Activated CD8-positive, alpha-beta memory T cell treated with anti-CD3 and anti-CD28 coated beads, Interleukin-2, amount 50 U/mL, for 1 hour (primary cell): ENCODE results near the gene TUBB4A.
"Not testable (repeated sequence)": the region's sequence is repeated elsewhere in the genome, so short reads cannot be mapped to it uniquely, and the experiment has no call there.

Experiments used
- DNase-seq: peaks from one replicate; pipeline ENCODE4 v3.0.0-alpha.2; 2020; ENCODE audit errors: extremely low read depth

Gene TUBB4A

GRCh38 chr19:6524311-6524710, 22.2 kb upstream of the TUBB4A start:
- no peak for DNase-seq

- DNase-seq = no peak
Observed at GRCh38 chr19:6522712-6523111, 20.6 kb upstream of the TUBB4A start.

- DNase-seq = peak; percentile 47
Observed at GRCh38 chr19:6521718-6522646, 19.9 kb upstream of the TUBB4A start.

DNA sequence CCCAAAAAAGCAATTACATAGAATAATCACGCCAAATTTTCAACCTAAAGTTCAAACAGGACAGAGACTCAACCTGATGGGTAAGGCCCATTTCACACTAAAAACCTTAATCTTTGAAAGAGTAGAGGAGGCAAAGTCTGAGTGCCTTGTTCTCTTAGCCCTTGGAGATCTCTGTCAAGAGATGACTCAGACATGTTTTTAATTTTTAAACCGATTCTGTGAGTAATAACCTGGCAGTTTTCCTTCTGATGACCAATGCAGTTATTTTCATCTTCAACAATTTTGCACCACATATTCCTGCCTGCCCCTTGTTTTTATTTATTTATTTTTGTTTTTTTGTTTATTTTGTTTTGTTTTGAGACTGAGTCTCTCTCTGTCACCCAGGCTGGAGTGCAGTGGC, 17.2 kb upstream of the TUBB4A start:
- no peak for DNase-seq

- no peak for DNase-seq
Observed at GRCh38 chr19:6518145-6518911, 16.2 kb upstream of the TUBB4A start.

DNA sequence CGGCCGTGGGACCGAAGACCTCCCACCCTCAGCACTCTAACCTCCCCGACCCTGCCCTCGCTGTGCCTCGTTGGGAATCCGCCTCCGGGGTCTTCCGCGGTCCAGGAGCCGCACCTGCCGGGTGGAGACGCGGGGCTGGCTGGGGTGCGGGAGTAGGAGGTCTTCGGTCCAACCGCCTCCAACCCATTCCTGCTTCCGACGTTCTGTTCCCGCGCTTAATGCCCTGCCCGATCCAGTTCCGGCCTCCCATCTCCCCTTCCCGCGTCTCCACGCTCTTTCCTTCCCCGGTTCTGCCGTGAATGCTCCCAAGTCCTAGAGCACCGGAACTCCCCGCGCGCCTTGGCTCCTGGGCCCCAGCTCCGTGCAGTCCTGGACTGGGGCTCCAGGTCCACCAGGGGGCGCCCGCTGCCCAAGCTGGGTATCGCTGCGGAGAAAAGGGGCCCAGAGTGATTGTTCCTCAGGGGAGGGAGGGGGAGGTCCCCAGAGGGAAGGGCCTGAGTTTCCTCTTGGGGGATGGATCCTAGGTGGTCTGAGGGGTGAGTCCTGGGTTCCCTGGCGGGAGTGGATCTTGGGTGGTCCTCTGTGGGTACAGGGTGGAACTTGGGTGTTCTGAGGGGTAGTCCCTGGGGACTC, 14.7 kb upstream of the TUBB4A start:
- peak; percentile 77 for DNase-seq

- DNase-seq = no peak
Observed at GRCh38 chr19:6516018-6516658, 14.0 kb upstream of the TUBB4A start.

DNA sequence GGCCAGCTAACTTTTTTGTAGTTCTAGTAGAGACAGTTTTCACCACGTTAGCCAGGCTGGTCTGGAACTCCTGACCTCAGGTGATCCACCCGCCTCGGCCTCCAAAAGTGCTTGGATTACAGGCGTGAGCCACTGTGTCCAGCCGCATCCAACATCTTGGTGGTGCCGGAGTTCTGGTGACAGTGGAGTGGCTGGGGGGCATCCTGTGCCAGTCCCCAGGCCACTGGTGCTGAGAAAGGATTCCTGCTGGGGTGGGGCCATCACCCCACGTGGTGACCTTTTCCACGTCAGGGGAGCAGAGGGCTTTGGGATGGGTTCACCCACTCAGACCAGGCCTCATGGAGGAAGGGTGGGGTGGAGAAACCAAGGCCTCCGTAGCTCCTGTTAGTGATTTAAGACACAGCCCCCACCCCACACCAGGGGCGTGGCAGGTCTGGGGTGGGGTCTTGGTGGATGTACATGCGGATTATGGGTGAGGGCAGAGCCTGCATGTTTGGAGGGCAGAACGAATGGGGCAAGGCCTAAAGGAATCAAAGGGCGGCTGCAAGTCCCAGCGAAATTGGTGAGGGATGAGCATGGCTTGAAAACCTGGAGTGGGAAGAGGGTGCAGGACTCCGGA, 12.9 kb upstream of the TUBB4A start:
- no peak for DNase-seq

DNA sequence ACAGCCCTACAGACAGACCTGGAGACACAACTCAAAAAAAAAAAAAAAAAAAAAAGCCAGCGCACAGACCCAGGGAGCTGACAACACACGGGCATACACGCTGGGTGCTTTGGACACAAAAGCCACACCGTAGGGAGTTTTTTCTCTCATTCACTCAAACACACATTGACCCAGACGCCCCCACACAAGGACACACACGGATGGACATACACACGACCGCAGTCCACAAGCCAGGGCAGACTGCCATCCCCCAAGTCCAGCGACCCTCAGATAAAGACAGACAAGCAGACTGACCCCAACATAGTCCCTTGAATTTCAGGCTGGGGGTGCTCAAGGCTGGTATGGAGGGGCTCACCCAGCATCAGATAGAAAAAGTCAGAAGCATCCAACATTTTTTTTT, 12.0 kb upstream of the TUBB4A start:
- DNase-seq = no peak

DNA sequence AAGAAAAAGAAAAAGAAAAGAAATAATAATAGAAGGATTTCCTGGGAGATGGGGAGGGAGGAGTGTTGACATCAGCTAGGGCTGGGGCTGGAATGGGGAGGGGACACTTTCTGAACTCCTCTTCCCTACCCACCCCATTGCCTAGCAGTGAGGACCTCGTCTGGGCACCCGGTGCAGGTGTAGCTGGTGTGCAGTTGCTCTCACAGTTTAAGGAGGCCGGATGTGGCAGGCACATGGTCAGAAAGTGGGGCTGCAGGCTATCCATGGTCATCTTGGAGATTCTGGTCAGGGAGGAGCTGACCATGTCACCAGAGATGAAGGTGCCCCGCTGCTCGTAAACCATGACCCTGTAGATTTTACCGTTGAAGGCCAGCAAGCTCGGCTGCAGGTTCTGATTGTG, 8.5 kb upstream of the TUBB4A start:
- no peak for DNase-seq

GRCh38 chr19:6509118-6509971, 7.2 kb upstream of the TUBB4A start:
- DNase-seq = no peak

DNA sequence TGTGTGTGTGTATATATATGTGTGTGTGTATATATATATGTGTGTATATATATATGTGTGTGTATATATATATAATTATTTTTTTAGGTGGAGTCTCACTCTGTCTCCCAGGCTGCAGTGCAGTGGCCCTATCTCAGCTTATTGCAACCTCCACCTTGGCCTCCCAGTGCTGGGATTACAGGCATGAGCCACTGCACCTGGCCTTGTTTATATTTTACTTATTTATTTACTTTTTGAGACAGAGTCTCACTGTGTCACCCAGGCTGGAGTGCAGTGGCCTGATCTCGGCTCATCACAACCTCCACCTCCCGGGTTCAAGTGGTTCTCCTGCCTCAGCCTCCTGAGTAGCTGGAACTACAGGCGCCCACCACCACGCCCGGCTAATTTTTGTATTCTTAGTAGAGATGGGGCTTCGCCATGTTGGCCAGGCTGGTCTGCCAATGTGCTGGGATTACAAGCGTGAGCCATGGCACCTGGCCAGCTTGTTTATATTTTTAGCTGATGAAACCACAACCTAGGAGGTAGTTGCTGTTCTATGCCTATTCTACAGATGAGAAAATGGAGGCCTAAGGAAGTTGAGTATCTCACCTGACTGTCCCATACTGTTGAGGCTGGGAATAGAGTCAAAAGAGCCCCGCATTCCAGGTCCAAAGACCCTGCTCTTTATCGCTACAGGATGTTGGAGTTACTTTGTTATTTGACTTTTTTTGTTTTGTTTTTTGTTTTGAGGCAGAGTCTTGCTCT, 6.1 kb upstream of the TUBB4A start:
- not testable (repeated sequence) for DNase-seq

GRCh38 chr19:6503407-6504201, 1.5 kb upstream of the TUBB4A start:
- DNase-seq = no peak

DNA sequence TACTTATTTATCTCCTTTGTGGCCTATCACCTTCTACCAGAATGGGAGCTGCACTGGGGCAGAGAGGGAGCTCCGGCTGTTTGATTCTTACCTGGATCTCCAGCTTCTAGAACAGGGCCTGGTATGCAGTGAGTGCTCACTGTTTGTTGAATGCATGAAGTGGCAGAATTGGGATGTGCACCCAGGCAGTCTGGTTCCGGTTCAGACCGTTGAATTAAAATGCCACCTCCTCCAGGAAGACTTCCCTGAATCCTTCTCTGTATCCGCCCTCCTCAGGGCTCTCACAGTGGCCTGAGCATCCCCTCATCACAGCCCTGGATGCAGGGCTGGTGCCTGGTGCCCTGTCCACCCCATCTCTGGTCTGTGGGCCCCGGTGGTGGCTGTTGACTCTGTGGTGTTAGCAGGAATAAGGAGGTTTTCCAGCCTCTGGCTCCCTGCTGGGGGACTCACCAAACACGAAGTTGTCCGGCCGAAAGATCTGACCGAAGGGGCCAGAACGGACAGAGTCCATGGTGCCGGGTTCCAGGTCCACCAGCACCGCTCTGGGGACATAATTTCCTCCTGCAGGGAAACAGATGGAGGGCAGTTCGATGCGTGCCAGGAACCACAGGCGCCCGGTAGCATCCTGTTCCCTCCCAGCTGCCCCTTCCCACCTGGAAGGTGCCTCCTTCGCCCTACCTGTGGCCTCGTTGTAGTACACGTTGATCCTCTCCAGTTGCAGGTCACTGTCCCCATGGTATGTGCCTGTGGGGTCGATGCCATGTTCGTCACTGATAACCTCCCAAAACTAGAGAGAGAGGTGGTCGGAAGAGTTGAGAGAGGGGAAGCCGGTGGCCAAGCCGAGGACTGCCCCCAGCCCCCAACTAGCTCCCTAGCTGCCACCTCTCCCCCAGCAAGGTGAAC, 1.0 kb downstream of the TUBB4A start:
- DNase-seq = no peak

DNA sequence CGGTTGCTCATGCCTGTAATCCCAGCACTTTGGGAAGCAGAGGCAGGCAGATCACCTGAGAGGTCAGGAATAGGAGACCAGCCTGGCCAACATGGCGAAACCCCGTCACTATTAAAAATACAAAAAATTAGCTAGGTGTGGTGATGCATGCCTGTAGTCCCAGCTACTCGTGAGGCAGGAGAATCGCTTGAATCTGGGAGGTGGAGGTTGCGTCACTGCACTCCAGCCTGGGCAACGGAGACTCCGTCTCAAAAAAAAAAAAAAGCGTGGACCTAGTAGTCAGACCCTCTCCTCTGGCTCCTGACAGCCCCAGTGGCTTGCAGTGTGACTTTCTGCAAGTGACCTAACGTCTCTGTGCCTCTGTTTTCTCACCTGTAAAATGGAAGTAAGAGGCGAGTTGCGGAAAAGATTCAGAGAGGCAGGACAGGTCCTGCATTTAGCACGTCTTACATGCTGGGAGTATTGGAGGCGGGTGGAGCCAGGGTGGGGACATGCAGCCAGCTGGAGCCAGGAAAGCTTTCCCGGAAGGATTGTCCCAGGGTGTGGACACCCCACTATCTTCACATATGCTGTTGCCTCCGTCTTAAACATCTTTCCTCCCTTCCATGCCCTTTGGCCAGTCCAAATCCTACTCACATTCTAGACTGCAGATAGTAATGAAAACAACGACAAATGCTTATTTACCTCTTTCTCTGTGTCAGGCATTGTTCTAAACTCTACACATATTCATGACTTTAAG, 2.9 kb downstream of the TUBB4A start:
- no peak for DNase-seq

- no peak for DNase-seq
Observed at GRCh38 chr19:6498294-6499036, 3.6 kb downstream of the TUBB4A start.

GRCh38 chr19:6495947-6496346, 6.2 kb downstream of the TUBB4A start:
- no peak for DNase-seq
